Measurements from ENCODE around the gene CRTC2.

CRTC2 gene

DNA sequence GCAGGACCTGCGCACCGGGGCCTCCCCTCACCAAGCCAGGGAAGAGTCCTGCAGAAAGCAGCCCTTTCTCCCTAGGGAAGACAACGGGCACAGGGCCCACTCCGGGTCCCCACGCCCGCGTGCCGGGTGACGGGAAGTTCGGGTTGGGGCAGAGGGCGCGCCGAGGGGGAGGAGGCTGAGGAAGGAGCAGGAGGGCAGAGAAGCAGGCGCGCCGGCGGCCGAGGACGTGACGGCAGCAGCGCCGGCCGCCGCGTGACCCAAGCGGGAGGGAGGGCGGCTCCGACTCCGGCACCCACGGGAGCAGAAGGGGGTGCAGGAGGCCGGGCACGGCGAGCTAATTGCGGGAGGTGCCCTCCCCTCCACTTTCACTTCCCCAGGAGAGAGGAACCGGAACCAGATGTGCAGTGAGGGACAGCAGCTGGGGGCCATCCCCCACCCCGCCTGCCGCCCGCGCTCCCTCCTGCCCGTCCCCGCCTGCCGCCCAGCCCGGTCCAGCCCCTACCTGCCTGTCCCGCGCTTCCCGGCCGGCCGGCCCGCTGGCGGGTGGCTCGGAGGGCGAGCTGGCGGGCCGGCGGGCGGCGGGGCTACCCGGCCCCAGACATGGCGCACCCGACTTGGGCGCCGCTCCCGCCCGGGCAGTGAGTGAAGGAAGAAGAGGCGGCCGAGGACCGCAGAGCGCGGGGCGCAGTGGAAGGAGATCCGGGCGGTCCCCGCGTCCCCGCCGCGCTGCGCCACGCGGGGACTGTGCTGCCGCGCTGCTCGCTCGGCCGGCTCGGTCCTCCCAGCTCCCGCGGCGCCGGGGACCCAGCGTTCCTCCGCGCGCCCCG is 12.4 kb downstream of the CRTC2 start:
- in situ Hi-C loops (cut with HindIII; ENCODE audit: low sequenced_read_pairs), result no loop called here
- DNase-seq (ENCODE audit: low read depth, low spot score), result peak; percentile 59
- peak overlapping the region; percentile 77 for H3K4me3 ChIP-seq (ENCODE audit: low read depth, low read length)
- TF ChIP-seq, protein P1, sequence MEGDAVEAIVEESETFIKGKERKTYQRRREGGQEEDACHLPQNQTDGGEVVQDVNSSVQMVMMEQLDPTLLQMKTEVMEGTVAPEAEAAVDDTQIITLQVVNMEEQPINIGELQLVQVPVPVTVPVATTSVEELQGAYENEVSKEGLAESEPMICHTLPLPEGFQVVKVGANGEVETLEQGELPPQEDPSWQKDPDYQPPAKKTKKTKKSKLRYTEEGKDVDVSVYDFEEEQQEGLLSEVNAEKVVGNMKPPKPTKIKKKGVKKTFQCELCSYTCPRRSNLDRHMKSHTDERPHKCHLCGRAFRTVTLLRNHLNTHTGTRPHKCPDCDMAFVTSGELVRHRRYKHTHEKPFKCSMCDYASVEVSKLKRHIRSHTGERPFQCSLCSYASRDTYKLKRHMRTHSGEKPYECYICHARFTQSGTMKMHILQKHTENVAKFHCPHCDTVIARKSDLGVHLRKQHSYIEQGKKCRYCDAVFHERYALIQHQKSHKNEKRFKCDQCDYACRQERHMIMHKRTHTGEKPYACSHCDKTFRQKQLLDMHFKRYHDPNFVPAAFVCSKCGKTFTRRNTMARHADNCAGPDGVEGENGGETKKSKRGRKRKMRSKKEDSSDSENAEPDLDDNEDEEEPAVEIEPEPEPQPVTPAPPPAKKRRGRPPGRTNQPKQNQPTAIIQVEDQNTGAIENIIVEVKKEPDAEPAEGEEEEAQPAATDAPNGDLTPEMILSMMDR (IDR thresholded peaks at IDR 0.05; ENCODE audit: low read depth, low read length), result no peak

DNA sequence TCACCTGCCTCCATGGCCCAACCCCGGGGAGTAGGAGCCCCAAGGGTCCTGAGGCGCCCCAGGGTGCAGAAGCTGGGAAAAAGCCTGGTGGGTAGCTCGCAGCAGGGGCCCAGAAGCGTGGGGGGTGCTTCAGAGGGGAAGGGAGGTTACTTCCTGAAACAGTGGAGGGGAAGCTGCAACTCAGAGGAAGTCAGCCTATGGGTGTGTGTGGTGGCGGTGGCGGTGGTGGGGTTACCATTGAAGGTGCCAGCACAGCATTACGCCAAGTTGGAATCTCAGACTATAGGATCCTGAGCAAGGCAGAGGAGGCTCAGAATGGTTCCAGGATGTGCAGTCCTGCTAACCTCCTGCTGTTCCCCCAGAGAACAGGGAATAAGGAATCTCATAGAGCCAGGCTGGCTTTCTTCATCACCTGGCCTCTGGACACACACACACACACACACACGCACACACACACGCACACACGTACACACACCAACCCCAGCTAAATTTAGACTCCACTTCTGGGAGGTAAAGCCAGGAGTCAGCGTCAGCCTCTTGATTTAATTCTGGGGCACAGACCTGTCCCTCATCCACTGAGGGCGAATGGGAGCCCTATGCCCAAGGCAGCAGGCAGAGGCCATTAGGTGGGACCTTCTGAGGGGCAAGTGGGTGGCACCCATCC is 13.1 kb downstream of the CRTC2 start:
- peak overlapping the region; percentile 77 for H3K4me3 ChIP-seq (ENCODE audit: low read depth, low read length)
- DNase-seq (ENCODE audit: low read depth, low spot score), result peak; percentile 41
- in situ Hi-C loops (cut with HindIII; ENCODE audit: low sequenced_read_pairs), result no loop called here
- TF ChIP-seq, protein P1 (IDR thresholded peaks at IDR 0.05; ENCODE audit: low read depth, low read length), result no peak

- DNase-seq (ENCODE audit: low read depth, low spot score), result no peak
- no peak overlapping the region for H3K4me3 ChIP-seq (ENCODE audit: low read depth, low read length)
- in situ Hi-C loops (cut with HindIII; ENCODE audit: low sequenced_read_pairs), result no loop called here
- TF ChIP-seq, protein P1 (IDR thresholded peaks at IDR 0.05; ENCODE audit: low read depth, low read length), result no peak
These were observed 13.6 kb downstream of the CRTC2 start for GRCh38 chr1:153944827-153945117.

DNA sequence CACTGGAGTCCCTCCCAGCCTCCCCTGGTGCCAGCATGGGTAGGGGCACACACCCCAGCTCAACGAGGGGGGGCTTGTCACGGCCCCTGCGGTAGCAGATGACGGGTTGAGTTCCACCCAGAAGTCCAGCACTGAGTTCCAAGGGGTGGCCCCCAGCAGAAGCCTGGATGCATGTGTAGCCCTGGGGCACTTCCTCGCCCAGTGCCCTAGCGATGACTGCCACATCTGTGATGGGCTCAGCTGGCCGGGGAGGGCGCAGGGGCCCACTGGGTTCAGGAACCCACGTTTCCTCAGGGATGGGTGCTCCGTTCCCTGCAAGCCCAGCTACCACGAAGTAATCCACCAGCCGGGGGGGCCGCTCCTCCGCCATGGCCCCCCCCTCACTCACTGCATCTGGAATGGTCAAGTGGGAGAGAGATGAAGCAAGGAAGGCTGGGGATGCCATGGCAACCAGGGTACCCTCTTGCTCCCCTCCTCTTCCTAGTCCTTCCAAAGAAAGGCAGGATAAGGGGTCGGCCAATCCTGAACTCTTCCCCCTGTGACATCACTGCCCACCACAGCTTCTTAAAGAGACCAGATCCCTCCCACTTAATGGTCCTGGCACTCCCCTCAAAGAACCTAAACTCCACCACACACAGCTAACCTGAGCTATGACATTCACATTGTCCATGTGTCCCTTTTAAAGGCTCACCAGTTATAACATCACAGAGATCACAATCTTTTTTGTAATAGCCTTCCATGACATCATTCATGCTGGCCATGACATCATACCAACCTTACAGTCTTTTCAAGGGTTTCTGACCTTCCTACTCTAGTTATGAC is 14.2 kb downstream of the CRTC2 start:
- no peak for DNase-seq (ENCODE audit: low read depth, low spot score)
- TF ChIP-seq, protein P1 (IDR thresholded peaks at IDR 0.05; ENCODE audit: low read depth, low read length), result no peak
- H3K4me3 ChIP-seq (ENCODE audit: low read depth, low read length), result no peak overlapping the region
- in situ Hi-C loops (cut with HindIII; ENCODE audit: low sequenced_read_pairs), result no loop called here

GRCh38 chr1:153942766-153943549 is 15.5 kb downstream of the CRTC2 start:
- no peak overlapping the region for H3K4me3 ChIP-seq (ENCODE audit: low read depth, low read length)
- in situ Hi-C loops (cut with HindIII; ENCODE audit: low sequenced_read_pairs), result no loop called here
- no peak for DNase-seq (ENCODE audit: low read depth, low spot score)
- TF ChIP-seq, protein P1 (IDR thresholded peaks at IDR 0.05; ENCODE audit: low read depth, low read length), result no peak
